OCI-LY7 (cell line): ENCODE results near the gene C2.

Experiments used
- CTCF ChIP-seq: fragments of 200-600 bp; sonication (generic); conservative IDR thresholded peaks from 2 replicates; pipeline ENCODE4 v1.5.1; 2014; ENCODE audit warnings: mild to moderate bottlenecking, antibody characterized with exemption, low read length, moderate library complexity, mixed read lengths
- EZH2phosphoT487 ChIP-seq: fragments of 200-600 bp; sonication (generic); IDR thresholded peaks from 2 replicates; pipeline ENCODE4 v1.6.1; 2018; ENCODE audit warnings: low read depth, borderline replicate concordance, mild to moderate bottlenecking, mixed run types, antibody characterized with exemption, low read length, moderate library complexity, mixed read lengths

GRCh38 chr6:31968326-31968725 is 40.8 kb downstream of the C2 start:
- TF ChIP-seq CTCF = no peak
- no peak for TF ChIP-seq EZH2phosphoT487
